Dermis microvascular lymphatic vessel endothelial cell (primary cell): ENCODE data around the gene RGSL1. TPM values are rescaled to one million over a fixed set of nuclear protein-coding genes. Genes with fewer than 3 reads are reported as not detected.

Experiments used
- DNase-seq, 2 donors: peaks; one replicate each; pipeline versions ENCODE4 v3.0.0 to v3.0.0-alpha.2; 2010; ENCODE audit warnings: low read depth in 2 of 2
- total RNA-seq: library from RNA; depleted of rRNA; stranded (reverse); fragments of >200 nt; gene quantifications from 2 replicates; pipeline ENCODE4 v1.2.1, GENCODE V29; 2014

RGSL1 gene
- total RNA-seq, result not detected in 2 replicates

DNA sequence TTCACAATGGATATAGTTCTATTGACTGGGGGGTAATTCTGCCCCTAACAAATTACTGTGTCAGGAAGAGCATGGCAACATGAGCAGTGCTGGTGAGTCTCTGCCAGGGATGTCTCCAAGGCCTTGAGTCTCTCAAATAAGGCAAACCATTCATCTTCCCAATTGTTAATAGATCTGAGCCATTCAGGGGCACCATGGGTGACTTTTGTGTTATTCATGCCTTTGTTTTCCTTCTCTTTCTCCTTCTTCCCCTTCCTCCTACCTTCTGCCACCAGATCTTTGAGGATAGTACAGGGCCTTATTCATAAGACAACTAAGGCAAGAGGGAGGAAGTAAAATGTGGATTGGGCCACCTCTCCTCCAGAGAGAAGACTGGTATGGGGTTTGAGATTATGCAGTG, at the start of gene RGSL1:
RGSL1 (plus strand) TSS at position 60 of the 400 bp plus-strand sequence; CDS start at position 80, 20 bp downstream.
- no peak for DNase-seq

DNA sequence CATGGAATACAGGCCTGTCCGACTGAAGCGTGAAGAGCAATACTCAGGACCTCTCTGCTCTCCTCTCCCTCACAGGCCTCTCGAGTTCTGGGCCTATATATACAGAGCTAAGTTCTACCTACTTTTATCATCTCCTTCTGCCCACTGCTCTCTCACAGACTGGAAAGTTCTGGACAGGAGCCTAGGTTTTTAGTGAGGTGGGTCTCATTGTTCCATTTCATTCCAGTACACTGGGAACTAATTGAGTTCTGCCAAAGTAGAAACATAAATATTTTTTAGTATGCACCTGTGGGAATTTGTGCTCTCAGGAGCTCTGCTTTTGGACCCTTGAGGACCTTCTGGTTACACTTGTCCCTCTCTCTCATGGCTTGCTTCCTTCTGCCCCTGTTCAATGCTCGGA, 49.4 kb upstream of the RGSL1 start, which contains the start of gene TEDDM1:
TEDDM1 (minus strand) TSS at position 101 of the 400 bp plus-strand sequence. CDS start 182 bp downstream, outside the sequence.
- no peak for DNase-seq

DNA sequence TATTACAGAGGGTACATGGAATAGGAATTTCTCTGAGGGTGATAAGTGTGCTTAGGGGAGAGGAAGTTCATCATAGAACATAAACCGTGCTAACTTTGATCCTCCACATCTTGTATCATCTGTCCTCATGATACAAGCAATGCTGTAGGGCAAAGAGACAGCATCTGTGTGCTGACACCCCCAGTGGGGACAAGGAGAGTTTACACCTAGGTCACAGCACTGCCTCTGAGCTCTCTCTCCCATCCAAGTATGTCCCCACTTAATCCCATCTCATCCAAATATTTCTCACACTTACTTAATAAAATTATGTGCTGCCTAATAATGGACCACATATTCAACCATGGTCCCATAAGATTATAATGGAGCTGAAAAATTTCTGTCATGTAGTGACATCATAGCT, 45.2 kb upstream of the RGSL1 start:
- DNase-seq, result no peak

DNA sequence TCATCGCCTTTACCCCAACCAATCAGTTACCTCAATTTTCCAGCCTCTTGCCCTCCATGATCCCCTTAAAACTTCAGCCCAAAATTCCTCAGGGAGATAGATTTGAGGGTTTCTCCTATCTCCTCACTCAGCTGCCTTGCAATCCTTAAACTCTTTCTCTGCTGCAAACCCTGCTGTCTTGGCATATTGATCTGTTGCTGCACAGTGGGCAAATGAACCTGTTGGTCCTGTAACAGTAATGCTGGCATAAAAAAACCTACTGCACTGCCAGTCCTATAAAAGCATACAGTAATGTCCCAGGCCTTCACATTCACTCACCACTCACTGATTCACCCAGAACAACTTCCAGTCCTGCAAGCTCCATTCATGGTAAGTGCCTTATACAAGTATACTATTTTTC, 44.4 kb upstream of the RGSL1 start:
- DNase-seq, result no peak

DNA sequence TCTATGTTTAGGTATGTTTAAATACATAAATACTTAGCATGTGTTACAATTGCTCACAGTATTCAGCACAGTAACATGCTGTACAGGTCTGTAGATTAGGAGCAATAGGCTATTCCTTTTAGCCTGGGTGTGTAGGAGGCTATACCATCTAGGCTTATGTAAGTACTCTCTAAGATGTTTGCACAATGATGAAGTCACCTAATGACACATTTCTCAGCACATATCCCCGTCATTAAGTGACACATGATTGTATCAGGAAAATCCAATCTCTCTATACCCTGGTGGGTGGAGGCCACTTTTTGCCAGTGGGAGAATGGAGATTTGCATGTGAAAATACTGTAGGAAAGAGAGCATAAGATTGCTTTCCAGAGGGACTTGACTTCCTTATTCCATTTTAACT, 43.9 kb upstream of the RGSL1 start:
- DNase-seq, result no peak

DNA sequence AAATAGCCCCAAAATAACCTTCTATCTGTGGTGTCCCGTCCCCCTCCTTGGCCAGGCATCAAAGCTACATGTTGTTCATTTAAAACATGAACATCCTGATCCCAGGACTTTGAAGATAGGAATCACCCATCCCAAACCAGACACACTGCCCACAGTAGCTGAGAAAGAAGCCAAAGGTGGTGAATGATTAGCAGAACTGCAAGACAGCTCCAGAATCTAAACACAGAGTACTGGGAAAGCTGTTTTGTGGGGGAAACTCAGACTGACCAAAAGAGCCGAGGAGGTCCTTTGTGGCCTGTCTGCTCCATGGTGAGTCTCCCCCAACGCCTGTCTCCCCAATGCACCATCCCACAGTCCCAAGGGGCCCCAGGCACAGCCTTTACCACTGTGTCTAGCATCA, 42.2 kb upstream of the RGSL1 start:
- no peak for DNase-seq

DNA sequence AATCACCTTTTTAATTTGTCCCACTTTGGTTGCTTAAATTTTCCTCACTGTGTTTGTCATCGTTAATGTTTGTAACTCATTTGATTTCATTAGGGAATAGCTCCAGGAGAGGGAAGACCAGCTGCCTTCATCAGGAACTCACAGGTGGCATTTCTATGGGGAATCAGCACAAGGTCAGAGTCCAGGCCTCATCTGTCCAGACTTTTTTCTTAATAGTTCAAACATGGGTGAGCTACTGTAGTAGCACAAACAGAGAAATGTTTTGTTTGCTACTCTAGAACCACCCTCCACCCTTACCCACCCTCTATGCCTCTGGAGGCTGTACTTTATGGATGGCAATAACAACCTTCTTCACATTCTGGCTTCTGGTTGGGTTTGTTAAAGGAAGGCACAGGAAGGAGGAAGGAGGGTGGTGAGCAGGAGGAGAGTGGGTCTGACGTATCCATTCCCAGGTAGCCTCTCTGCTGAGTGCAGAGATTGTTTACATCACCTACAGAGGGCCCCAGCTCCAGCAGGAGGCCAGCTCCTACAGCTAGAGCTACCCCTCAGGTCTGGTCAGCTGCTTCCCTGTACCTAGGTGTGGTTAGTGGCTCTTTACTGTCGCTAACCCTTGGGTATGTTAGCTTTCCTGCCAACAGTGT, 41.4 kb upstream of the RGSL1 start:
- DNase-seq, result no peak

DNA sequence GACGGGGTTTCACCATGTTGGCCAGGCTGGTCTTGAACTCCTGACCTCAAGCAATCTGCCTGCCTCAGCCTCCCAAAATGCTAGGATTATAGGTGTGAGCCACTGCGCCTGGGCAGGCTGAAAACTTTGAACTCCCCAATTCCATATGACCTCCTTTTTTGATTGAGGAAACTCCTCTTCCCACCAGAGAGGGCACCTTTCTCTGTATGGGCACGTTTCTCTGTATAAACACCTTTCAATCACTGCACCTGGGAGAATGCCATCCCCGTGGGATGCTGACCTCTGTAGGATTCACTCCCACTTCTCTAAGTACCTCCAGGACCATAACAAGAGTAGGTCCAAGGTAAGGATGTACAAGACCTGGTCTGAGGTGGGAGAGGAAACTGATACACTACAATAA, 39.8 kb upstream of the RGSL1 start:
- no peak for DNase-seq

DNA sequence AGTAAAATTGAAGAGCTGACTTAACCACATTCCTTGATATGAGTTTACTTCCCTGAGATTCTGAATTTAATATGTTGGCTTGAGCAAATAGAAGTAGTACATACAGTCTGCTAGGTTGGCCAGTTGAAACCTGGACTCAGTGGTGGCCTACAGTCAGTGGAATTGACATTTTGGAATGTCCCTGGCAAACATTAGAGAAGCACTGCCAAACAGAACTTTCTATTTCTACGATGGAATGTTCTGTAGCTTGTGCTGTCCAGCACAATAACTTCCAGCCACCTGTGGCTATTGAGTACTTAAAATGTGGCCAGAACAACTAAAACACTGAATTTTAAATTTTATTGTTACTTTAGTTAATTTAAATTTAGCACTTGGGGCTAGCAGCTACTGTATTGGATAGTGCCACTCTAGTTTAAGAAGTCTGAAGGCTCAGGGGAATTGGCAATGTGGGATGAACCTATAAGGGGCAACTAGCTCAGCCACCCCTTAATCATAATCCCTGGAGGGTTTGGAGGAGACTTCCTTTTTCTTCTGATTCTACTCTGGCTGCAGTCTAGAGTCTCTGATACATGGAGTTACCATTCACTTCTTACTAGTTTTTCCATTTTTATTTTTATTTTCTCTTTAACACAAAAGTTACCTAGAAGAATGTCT, 39.2 kb upstream of the RGSL1 start:
- no peak for DNase-seq

DNA sequence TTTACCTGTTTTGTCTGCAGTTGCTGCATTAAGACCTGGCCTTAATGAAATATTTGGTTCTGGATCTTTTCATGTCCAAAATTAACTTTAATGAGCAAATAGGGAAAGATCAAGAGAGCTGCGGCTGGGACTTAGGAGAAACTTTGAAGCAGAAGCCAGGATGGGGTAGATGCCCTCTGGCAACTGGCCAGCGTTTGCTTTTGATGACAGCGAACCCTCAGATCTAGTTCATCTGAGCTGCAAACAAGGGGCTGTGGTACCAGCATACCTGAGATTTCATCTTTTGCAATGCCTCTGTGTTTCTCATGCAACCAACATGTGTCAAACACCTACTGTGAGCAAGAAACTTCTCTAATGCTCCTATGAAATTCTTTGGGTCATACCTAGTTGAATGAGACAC, 36.5 kb upstream of the RGSL1 start:
- DNase-seq, result no peak

DNA sequence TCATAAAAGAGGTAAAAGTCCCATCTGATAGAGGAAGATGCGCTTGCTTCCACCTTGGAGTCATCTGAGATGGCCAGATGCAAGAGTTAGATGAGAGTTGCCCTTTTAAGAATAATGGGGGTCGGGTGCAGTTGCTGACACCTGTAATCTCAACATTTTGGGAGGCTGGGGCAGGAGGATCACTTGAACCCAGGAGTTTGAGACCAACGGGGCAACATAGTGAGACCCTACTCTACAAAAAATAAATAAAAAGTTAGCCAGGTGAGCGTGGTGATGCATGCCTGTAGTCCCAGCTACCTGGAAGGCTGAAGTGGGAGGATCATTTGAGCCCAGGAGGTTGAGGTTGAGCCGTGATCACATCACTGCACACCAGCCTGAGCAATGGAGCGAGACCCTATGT, 36.0 kb upstream of the RGSL1 start:
- no peak for DNase-seq

DNA sequence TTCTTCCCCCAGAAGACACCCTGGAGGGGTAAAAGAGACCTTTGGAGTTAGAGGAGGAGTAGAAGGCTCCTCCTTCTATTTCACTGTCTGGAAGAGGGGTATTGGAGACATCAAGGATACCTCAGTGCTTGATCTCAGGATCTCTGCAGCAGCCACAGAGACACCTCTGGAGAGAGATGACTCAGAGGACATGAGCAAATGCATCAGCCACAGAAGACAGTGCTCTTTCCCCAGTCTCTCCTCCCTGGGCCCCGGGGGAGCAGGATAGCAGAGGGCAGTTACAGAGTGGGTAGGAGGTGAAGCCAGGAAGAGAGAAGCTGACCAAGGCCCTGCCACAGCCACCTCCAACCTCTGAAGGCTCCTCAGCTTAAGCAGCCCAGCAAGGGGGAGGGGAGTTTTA, 34.2 kb upstream of the RGSL1 start:
- no peak for DNase-seq

DNA sequence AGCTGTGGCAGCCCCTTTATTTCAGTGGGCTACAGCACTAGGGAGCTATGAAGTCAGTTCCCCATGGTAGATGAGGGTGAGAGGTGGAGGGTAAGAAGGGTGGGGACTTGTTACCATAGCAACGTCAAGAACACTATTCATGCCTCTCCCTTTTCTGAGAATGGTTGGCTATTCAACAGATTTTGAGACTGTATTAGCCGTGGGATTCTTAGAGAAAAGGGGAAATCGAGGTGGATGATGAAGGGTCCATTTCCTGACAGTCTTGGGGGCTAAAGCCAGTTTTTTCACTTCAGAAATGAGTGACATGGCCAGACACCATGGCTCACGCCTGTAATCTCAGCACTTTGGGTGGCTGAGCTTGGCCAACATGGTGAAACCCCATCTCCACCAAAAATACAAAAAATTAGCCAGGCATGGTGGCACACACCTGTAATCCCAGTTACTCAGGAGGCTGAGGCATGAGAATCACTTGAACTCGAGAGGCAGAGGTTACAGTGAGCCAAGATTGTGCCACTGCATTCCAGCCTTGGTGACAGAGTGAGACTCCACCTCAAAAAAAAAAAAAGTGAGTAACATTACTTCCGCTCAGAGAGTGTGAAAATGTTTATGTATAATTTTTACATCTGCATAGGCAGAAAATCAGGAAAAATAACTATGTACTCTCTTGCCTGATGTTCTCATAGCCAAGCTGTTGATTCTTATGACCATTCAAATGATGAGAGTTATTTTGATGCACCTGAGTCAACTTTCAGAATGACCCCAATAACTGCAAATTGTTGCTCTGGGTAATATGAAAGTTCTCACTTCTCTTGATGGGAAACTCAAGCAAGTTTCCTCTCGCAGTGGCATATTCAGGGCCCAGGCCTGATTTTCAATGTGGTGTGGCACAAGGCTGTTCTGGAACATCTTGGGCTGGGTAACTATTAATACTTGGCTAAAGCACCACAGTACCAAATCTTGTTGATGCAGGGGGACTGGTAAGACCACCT, 23.2 kb upstream of the RGSL1 start:
- DNase-seq, result no peak

DNA sequence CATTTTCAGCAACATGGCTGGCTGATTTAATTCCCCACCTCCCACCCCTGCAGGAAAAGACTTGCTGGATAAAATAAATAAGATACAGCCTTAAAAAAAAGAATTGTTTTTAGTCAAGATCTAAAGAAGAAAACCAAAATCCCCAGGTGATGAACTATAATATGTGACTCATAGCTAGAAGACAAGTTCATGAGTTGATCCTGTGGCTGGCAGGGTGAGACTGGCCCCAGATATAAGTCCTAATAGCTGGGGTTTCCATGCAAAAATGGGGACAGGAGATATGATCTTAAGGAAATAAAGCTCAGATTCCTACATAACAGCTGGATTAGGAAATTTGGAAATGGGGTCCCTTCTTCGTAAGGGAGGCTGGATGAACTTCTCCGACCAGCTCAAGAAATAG, 21.9 kb upstream of the RGSL1 start:
- no peak for DNase-seq

DNA sequence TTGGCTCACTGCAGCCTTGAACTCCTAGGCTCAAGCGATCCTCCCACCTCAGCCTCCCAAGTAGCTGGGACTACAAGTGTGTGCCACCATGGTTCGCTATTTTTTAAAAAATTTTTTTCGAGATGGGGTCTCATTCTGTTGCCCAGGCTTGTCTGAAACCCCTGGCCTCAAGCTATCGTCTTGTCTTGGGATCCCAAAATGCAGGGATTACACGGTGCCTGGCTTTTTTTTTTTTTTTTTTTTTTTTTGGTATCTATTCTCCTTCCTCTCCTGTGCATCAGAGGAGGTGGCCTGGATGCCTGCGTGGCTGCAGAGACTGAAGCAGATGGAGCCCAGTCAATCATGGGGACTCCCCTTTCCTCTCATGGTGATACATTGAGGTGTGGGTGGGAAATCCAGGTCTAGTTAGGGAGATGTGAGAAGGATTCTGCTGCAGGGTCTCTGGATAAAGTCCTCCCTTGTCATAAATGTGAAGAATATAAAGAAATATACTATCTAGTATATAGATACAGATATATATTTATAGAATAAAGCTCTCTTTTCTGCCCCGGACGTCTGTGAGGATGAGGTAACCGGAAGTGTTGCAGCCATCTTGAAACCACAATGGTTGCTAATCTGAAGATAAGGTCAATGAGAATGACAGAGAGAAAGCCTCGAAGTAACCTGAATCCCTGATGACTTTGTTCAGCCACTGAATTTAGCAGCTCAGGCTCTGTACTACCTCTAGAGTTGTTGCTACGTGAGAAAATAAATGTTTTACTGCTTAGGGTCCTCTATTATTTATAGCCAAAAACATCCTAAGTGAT, 19.5 kb upstream of the RGSL1 start:
- DNase-seq, result no peak

DNA sequence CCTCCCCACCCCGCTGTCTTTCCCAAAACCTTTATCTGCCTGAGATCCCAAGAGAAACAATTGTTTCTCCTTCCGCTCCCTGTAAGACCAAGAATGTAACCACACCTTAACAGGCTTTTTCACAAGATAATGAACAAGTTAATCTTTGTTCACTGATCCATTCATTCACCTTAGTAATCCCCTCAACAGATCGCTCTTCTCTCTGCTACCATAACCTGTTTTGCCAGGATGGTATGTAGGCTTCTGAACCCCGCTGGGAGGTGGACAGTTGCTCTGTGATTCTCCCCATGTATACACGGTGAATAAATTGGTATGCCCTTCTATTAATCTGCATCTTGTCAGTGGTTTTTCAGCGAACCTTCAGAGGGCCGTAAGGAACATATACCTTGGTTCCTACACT, 18.7 kb upstream of the RGSL1 start:
- no peak for DNase-seq

DNA sequence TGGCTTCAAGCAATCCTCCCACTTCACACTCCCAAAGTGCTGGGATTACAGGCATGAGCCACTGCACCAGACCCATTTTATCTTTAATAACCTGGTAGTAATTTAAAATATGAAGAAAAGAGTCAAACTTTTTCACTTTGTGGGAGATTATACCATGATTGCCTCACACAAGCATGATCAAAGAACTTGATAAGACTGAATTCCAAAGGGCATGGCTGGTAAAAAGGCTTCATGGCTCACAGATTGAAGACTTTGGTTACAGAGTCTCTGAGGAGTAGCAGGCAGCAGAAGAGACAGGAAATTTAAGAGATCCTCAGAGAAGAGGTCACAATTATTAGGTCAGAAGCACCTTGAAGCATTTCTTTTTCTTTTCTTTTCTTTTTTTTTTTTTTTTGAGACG, 16.4 kb upstream of the RGSL1 start:
- DNase-seq, result no peak

DNA sequence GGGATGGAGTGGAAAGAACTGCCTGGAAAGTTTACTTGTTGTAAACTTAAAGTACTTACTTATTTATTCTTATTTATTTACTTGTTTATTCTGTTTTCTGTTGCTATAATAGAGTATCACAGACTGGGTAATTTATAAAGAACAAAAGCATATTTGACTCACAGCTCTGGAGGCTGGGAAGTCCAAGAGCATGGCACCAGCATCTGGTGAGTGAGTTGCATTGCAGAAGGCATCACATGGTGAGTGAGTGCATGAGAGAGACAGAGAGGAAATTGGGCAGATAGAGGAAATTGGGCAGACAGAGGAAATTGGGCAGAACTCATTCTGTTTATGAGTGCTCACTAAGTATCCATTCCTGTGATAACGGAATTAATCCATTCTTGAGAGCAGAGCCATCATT, 11.6 kb upstream of the RGSL1 start:
- no peak for DNase-seq

DNA sequence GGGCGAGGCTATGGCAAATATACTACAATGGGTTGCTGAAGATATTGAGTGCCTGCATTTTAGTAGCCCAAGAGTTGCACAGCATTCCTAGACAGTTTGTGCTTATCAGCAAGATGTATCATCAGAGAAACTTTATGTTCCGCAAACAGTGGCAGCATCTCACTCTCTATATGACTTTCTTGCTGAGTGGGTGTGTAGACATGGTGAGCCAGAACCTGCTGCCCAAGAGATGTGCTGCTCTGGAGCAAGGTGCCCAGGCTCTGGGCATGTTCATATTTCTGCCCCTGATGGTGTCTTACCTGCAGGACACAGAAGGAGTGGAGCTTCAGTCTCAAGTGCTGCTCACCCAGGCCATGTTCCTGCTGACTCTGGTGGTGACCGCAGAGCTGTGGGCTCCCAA, 8.2 kb upstream of the RGSL1 start:
- DNase-seq, result no peak

DNA sequence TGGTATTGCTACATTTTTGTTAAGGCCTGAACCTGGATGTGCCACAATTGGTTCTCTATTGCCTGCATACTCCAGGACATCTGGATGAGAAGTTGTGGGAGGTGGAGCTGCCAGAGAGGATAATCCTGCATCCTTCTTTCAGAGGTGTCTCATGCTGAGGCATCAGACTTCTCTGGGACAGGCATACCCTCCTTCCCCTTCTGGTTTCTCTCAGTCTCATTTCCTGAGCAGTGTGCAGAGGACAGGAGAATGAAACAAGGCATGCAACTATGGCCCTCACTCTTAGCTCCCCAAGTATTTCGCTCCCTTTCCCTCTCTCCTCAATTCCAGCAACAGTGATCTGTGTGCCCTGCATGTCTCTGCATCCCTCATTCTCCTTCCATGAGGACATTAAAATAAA, 7.6 kb upstream of the RGSL1 start:
- DNase-seq, result no peak

DNA sequence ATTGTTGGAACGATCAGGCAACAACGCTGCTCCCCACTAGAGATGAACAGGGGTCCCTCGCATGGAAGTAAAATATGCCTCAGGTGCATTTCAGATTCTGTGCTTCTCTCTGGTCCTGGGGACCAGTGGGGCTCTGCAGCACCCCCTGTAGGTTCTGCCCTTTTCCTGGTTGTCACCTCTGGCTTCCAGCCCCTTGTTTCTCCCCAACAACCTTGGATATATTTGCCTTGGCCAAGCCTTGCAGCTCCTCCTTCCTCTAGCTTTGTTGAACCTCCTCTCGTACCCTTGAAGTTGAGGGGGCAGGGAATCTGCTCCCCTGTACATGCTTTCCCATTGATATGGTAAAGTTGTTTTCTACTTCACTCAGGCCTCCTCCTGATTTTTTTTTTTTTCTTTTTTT, 5.4 kb upstream of the RGSL1 start:
- DNase-seq, result no peak
